ENCODE results near the gene SNTG2.
"Not testable (repeated sequence)": the region's sequence is repeated elsewhere in the genome, so short reads cannot be mapped to it uniquely, and the experiment has no call there.

SNTG2 gene

DNA sequence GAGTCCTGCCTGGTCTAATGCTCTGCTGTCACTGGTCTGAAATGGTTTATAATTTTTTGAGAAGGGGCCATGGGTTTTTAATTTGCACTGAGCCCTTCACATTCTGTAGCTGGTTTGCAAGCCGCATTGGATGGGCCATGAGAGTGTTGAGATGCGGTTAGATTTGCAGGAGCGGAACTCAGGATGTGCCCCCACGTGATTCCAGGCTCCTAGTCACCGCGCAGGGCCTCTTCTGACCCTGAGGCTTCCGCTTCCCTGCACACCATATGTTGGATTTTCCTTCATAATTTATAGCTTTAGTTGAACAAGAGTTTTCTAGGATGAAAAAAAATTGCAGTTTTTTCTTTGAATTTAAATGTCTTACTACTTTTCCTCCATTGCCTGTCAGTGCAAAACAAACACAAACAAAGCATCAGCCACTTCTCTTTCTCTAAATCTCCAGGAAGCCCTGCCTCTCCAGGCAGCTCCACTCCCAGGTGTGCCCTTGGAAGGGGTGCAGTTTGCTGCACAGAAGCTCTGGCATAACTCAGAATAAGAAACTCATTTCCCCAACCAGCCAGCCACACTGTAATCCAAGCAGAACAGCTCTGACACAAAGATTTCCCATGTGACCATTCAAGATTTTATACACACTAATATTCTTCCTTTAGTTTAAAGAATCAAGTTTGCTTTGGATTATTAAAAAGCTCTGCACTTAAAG, 444.2 kb downstream of the SNTG2 start:
- no peak for DNase-seq

- DNase-seq: no peak
These were observed 446.7 kb downstream of the SNTG2 start for GRCh38 chr2:1397350-1397749.

DNA sequence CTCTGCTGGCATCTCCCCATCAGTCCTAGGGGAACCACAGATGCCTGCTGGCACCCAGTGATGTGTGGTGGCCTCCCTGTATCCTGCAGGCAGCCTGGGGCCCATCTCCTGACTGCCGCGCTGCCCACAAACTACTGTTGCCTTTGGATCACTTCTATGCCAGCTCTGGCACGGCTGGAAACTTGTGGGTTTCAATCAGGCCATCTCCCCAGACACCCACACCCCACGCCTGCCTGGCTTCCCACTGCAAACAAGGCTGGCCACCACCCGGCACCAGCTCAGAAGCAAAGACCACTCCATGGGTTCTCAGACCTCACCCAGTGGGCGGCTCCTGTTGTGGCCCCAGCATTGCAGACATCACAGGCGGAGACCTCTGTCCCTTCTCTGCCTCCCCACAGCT, 447.5 kb downstream of the SNTG2 start:
- no peak for DNase-seq

- DNase-seq: no peak
These were observed 450.5 kb downstream of the SNTG2 start for GRCh38 chr2:1400943-1401735.

GRCh38 chr2:1402064-1402463, 451.4 kb downstream of the SNTG2 start:
- no peak for DNase-seq

DNA sequence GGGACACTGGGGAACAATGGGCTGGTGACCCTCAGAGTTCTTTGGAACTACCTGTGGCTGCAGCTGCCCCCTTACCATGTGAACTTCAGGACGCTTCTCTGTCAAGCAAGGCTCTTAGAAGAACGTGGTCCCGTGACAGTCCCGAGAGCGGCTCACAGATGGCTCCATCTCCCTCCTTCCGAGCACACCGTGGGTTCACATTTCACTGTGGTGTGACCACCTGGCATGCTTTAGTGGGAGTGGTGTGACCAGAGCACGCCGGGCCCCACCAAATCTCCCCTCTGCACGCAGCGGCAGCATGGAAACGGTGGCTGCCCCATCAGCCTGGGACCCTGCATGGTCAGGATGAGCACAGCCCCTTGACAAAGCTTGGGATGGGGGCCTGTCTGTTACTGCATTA, 452.9 kb downstream of the SNTG2 start:
- no peak for DNase-seq

DNA sequence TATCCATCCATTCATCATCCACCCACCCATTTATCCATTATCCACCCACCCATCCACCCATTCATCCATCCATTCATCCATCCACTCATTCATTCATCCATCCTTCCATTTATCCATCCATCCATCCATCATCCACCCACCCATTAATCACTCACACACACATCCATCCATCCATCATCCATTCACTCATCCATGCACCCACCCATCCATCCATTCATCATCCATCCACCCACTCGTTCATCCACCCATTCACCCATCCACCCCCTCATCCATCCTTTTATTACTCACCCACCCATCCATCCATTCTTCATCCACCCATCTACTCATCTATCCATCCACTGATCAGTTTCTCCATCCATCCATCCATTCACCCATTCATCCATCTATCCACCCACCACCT, 454.5 kb downstream of the SNTG2 start:
- DNase-seq: no peak

- DNase-seq: no peak
These were observed 455.3 kb downstream of the SNTG2 start for GRCh38 chr2:1405967-1406366.

GRCh38 chr2:1406434-1406833, 455.8 kb downstream of the SNTG2 start:
- DNase-seq: no peak

GRCh38 chr2:1407950-1408675, 457.5 kb downstream of the SNTG2 start:
- DNase-seq: no peak

- no peak for DNase-seq
These were observed 462.6 kb downstream of the SNTG2 start, which contains the start of gene TPO for GRCh38 chr2:1413156-1413710. Gene TPO (plus strand): TSS chr2:1413463. CDS start chr2:1414409, 946 bp downstream.

DNA sequence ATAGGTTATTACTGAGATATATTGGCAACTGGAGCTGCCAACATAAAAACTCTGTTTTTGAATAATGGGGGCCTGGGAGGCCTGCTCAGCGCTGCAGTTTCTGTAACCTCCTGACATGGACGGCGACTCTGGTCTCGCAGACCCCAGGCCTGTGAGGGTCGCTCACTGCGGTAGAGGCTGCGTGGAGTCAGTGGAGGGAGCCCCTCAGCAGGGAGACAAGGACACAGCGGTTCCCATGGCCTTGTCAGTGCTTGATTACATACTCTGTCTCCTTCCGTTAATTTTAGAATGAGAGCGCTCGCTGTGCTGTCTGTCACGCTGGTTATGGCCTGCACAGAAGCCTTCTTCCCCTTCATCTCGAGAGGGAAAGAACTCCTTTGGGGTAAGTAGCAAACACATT, 463.5 kb downstream of the SNTG2 start:
- no peak for DNase-seq

- not testable (repeated sequence) for DNase-seq
These were observed 464.3 kb downstream of the SNTG2 start for GRCh38 chr2:1414901-1415300.

GRCh38 chr2:1415501-1415900, 464.9 kb downstream of the SNTG2 start:
- no peak for DNase-seq
